Endothelial cell of umbilical vein (primary cell): ENCODE results near the gene RNF112. TPM values are rescaled to one million over a fixed set of nuclear protein-coding genes. Genes with fewer than 3 reads are reported as not detected.
A peak's percentile ranks its signal among the peaks of the same experiment; 100 is the strongest.

Experiments
- BruUV-seq: library from RNA; stranded (reverse); fragments of 400-500 nt; replicated peaks from 2 replicates; lab custom pipeline; 2021; lab: Mats Ljungman, UMichigan
- CTCF ChIA-PET: fragments of 300-600, 350-600 bp; sonication (Branson Sonifier 250); formaldehyde crosslinking; loops from one replicate; lab custom pipeline; 2021; ENCODE audit warnings: antibody characterized with exemption, inconsistent platforms; lab: Charles Lee
- POLR2A ChIA-PET: fragments of 300-600, 350-600 bp; sonication (Branson Sonifier 250); formaldehyde crosslinking; loops from one replicate; lab custom pipeline; 2021; ENCODE audit warnings: antibody characterized with exemption, inconsistent platforms; lab: Charles Lee
- DNase-seq: peaks from one replicate; pipeline ENCODE4 v3.0.0-alpha.2; 2011; ENCODE audit warnings: low read depth, low spot score
- FAIRE-seq: peaks from 2 replicates; lab custom pipeline; 2011; peaks lifted over from hg19 to GRCh38; lab: Jason Lieb, UNC
- H2AFZ ChIP-seq: 2 replicates; pipeline ENCODE4 v1.6.0; 2012; ENCODE audit warnings: low read depth, low read length, control low read depth, inconsistent platforms
- H3K27ac ChIP-seq: 2 replicates; pipeline ENCODE4 v1.5.1; 2011; ENCODE audit warnings: low read depth, mild to moderate bottlenecking, control low read depth, low read length, moderate library complexity; ENCODE audit not compliant: insufficient read depth
- H3K27me3 ChIP-seq, 2 experiments: 2 replicates each; pipeline versions ENCODE4 v1.6.0 to v1.6.1; 2011; ENCODE audit warnings: low read length in 2 of 2, mixed read lengths in 1 of 2; ENCODE audit not compliant: control insufficient read depth in 2 of 2, insufficient read depth in 2 of 2
- H3K36me3 ChIP-seq, 2 experiments: 2 replicates in 1 of 2; 3 replicates in 1 of 2; pipeline ENCODE4 v1.5.1; 2011; ENCODE audit warnings: low read length in 2 of 2, mild to moderate bottlenecking in 1 of 2, moderate library complexity in 1 of 2; ENCODE audit not compliant: control insufficient read depth in 2 of 2, insufficient read depth in 2 of 2; ENCODE audit errors: extremely low read depth in 1 of 2
- H3K4me1 ChIP-seq: 3 replicates; pipeline ENCODE4 v1.5.1; 2011; ENCODE audit warnings: mild to moderate bottlenecking, low read length; ENCODE audit not compliant: control insufficient read depth, insufficient read depth; ENCODE audit errors: extremely low read depth
- H3K4me2 ChIP-seq: 2 replicates; pipeline ENCODE4 v1.6.1; 2011; ENCODE audit warnings: low read length, control low read depth, mixed read lengths; ENCODE audit not compliant: insufficient read depth
- H3K4me3 ChIP-seq, 3 experiments: fragments of 200-600 bp in 1 of 3; sonication (generic), shearing (Covaris generic) in 1 of 3; replicated peaks in 1 of 3; 2 replicates each; pipeline ENCODE4 v1.5.1; 2011 to 2016; ENCODE audit warnings: control low read depth in 3 of 3, low read length in 3 of 3, mild to moderate bottlenecking in 2 of 3, inconsistent platforms in 1 of 3, low read depth in 1 of 3, moderate library complexity in 1 of 3; ENCODE audit not compliant: insufficient read depth in 1 of 3
- H3K79me2 ChIP-seq: 2 replicates; pipeline ENCODE4 v1.6.0; 2012; ENCODE audit warnings: low read length, inconsistent platforms; ENCODE audit not compliant: control insufficient read depth, insufficient read depth
- H3K9ac ChIP-seq: replicated peaks from 2 replicates; pipeline ENCODE3; 2011; ENCODE audit warnings: low read length, control low read depth; ENCODE audit not compliant: insufficient read depth; ENCODE audit errors: extremely low read depth
- H3K9me1 ChIP-seq: replicated peaks from 3 replicates; pipeline ENCODE4 v1.6.0; 2011; ENCODE audit warnings: mild to moderate bottlenecking, low read length; ENCODE audit not compliant: control insufficient read depth, insufficient read depth; ENCODE audit errors: extremely low read depth
- H3K9me3 ChIP-seq: replicated peaks from 2 replicates; pipeline ENCODE4 v1.5.1; 2012; ENCODE audit warnings: low read length, inconsistent platforms; ENCODE audit not compliant: control insufficient read depth, insufficient read depth
- H4K20me1 ChIP-seq: replicated peaks from 2 replicates; pipeline ENCODE3; 2011; ENCODE audit warnings: mild to moderate bottlenecking, low read length; ENCODE audit not compliant: control insufficient read depth, insufficient read depth; ENCODE audit errors: extremely low read depth
- EZH2 ChIP-seq: IDR thresholded peaks from 2 replicates; pipeline ENCODE4 v1.6.1; 2012; ENCODE audit warnings: borderline replicate concordance, low read depth, mild to moderate bottlenecking, moderate library complexity, low read length, inconsistent platforms; ENCODE audit not compliant: severe bottlenecking
- FOS ChIP-seq: IDR thresholded peaks from 2 replicates; pipeline ENCODE4 v1.6.1; 2011; ENCODE audit warnings: mild to moderate bottlenecking, low read length, moderate library complexity, borderline replicate concordance; ENCODE audit not compliant: insufficient read depth
- GATA2 ChIP-seq: IDR thresholded peaks from 2 replicates; pipeline ENCODE4 v1.7.0; 2011; ENCODE audit warnings: low read depth, mild to moderate bottlenecking, moderate library complexity, mixed read lengths, low read length; ENCODE audit not compliant: insufficient read length, insufficient read depth
- JUN ChIP-seq: IDR thresholded peaks from 2 replicates; pipeline ENCODE4 v1.6.1; 2011; ENCODE audit warnings: borderline replicate concordance, low read depth; ENCODE audit not compliant: insufficient read length, insufficient read depth
- MYC ChIP-seq: IDR thresholded peaks from one replicate; pipeline ENCODE4 v1.6.1; 2011; ENCODE audit warnings: mild to moderate bottlenecking, low read depth, low read length
- POLR2A ChIP-seq: IDR thresholded peaks from 2 replicates; pipeline ENCODE4 v1.6.1; 2012; ENCODE audit warnings: low read depth, mild to moderate bottlenecking, control low read depth, low read length
- POLR2AphosphoS5 ChIP-seq: IDR thresholded peaks from 2 replicates; pipeline ENCODE4 v1.6.1; 2012; ENCODE audit warnings: low read depth, mild to moderate bottlenecking, control low read depth, low read length, moderate library complexity; ENCODE audit not compliant: insufficient read depth
- dilution Hi-C: fragments of 300-500 bp; cut with MboI; formaldehyde crosslinking; loops from one replicate; pipeline ENCODE4 v1.15.0; 2019; ENCODE audit warnings: low sequenced_read_pairs; ENCODE audit not compliant: extremely low pct_ligation_motif_present
- intact Hi-C: fragments of 100-400 bp; cut with micrococcal nuclease; formaldehyde crosslinking; loops from one replicate; pipeline ENCODE4 v1.10.0; 2022
- polyA plus RNA-seq, 4 experiments: library from polyadenylated mRNA; depleted of rRNA in 3 of 4; stranded (reverse) in 3 of 4; unstranded in 1 of 4; fragments of >200 nt; gene quantifications; 2 replicates each; pipeline versions ENCODE4 v1.2.1 to v1.2.3, GENCODE V29; 2011 to 2012; ENCODE audit warnings: missing spikeins in 1 of 4
- total RNA-seq: library from RNA; stranded (reverse); gene quantifications from 2 replicates; pipeline ENCODE4 v1.2.3, GENCODE V29; 2021
- TF ChIP-seq, protein P1 (sequence below), 2 donors: IDR thresholded peaks; 1 replicate in 1 of 2; 2 replicates in 1 of 2; pipeline ENCODE4 v1.5.1; 2011; ENCODE audit warnings: low read length in 2 of 2, mild to moderate bottlenecking in 2 of 2, moderate library complexity in 2 of 2, control low read depth in 1 of 2, inconsistent platforms in 1 of 2, low read depth in 1 of 2; ENCODE audit not compliant: insufficient read depth in 1 of 2; ENCODE audit errors: extremely low read depth in 1 of 2
- TF ChIP-seq, protein P2 (sequence below): IDR thresholded peaks from 2 replicates; pipeline ENCODE4 v1.6.1; 2011; ENCODE audit not compliant: insufficient read depth, insufficient read length

The RNF112 gene
- total and polyA plus RNA-seq, 2 donors (not counting 3 experiments of a cell fraction or from before 2014, with no cell fraction given) = 0.06 to 0.11 TPM

DNA sequence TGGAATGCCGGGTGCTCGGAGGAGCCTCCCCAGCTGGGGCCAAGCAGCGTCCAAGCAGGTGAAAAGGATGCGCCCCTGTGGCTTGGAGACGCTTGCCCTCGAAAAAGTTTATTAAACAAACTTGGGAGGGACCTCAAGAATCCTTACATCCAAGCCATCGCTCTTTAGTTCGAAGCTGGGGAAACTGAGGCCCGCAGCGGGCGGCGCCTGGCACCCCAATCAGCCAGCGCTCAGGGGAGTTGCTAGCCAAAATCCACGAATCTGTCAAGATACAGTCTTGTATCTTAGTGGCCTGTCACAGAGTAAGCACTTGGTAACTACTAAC, 48.0 kb upstream of the RNF112 start:
- intact Hi-C loops = loop anchor here (1.0 kb wide), 2 partner anchors 106 to 145 kb away; no protein-coding TSS in a partner anchor
- Histone ChIP-seq H3K36me3 (peaks cover 0 to under 1% of the 10 kb centered on the region in 2 experiments), H3K4me3 (no peak overlapping the region), H3K27ac (no peak overlapping the region), H3K9me3 (no peaks in the 10 kb centered on the region), H3K9me1 (no peaks in the 10 kb centered on the region), H3K9ac (no peak overlapping the region), H3K4me2 (no peak overlapping the region), H2AFZ (peak overlapping the region; percentile 16), H3K4me1 (peaks cover 8% of the 10 kb centered on the region), H3K27me3 (no peaks in the 10 kb centered on the region), H4K20me1 (no peaks in the 10 kb centered on the region), H3K79me2 (no peaks in the 10 kb centered on the region)
- FAIRE-seq (no peak), DNase-seq (no peak)
- TF ChIP-seq JUN = no peak
- TF ChIP-seq MYC = no peak
- TF ChIP-seq POLR2AphosphoS5 = no peak
- TF ChIP-seq, protein P1, sequence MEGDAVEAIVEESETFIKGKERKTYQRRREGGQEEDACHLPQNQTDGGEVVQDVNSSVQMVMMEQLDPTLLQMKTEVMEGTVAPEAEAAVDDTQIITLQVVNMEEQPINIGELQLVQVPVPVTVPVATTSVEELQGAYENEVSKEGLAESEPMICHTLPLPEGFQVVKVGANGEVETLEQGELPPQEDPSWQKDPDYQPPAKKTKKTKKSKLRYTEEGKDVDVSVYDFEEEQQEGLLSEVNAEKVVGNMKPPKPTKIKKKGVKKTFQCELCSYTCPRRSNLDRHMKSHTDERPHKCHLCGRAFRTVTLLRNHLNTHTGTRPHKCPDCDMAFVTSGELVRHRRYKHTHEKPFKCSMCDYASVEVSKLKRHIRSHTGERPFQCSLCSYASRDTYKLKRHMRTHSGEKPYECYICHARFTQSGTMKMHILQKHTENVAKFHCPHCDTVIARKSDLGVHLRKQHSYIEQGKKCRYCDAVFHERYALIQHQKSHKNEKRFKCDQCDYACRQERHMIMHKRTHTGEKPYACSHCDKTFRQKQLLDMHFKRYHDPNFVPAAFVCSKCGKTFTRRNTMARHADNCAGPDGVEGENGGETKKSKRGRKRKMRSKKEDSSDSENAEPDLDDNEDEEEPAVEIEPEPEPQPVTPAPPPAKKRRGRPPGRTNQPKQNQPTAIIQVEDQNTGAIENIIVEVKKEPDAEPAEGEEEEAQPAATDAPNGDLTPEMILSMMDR (IDR thresholded peaks at IDR 0.05; ENCODE audit: extremely low read depth in 1 of 2, insufficient read depth in 1 of 2, low read depth in 1 of 2, low read length in 2 of 2) = no peak
- TF ChIP-seq, protein P2, sequence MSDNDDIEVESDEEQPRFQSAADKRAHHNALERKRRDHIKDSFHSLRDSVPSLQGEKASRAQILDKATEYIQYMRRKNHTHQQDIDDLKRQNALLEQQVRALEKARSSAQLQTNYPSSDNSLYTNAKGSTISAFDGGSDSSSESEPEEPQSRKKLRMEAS = no peak
- no peak for TF ChIP-seq FOS
- no peak for TF ChIP-seq POLR2A
- no peak for TF ChIP-seq GATA2
- TF ChIP-seq EZH2 = no peak
- BruUV-seq = no TSS peak
- dilution Hi-C loops = no loop called here
- POLR2A ChIA-PET = interaction anchor here (0.5 to 1.8 kb wide), 3 partner anchors 9 to 119 kb away, joined by 3 to 15 read pairs (median 4); partner anchors contain the start of gene MAPK7
- CTCF ChIA-PET = interaction anchor here (0.6 to 2.9 kb wide), 46 partner anchors 9 to 754 kb away, joined by 3 to 169 read pairs (median 5); partner anchors contain the start of genes ALDH3A2, MAPK7 and RNF112
